GM18505 (cell line): ENCODE data around the gene SLC6A1.

ENCODE experiments used
- ATAC-seq: cut with Tn5 transposase; IDR thresholded peaks from one replicate; pipeline ENCODE4 v1.9.1; 2021; ENCODE audit not compliant: unreplicated experiment
- POLR2A ChIP-seq: IDR thresholded peaks from 4 replicates; pipeline ENCODE4 v1.6.1; 2011; ENCODE audit warnings: borderline replicate concordance; ENCODE audit not compliant: insufficient read depth, insufficient read length; ENCODE audit errors: extremely low read depth

The SLC6A1 gene

GRCh38 chr3:10993729-10994065 lies 1.1 kb downstream of the SLC6A1 start:
- ATAC-seq, result no peak
- TF ChIP-seq POLR2A, result no peak

- no peak for ATAC-seq
- TF ChIP-seq POLR2A, result no peak
Observed at GRCh38 chr3:10994306-10994705, 1.8 kb downstream of the SLC6A1 start.

- TF ChIP-seq POLR2A, result no peak
- ATAC-seq, result no peak
Observed at GRCh38 chr3:10995871-10996270, 3.3 kb downstream of the SLC6A1 start.

- TF ChIP-seq POLR2A, result no peak
- ATAC-seq, result no peak
Observed at GRCh38 chr3:10996345-10997013, 3.9 kb downstream of the SLC6A1 start.

- no peak for TF ChIP-seq POLR2A
- ATAC-seq, result no peak
Observed at GRCh38 chr3:10997196-10997595, 4.6 kb downstream of the SLC6A1 start.

- TF ChIP-seq POLR2A, result no peak
- no peak for ATAC-seq
Observed at GRCh38 chr3:10998542-10998941, 6.0 kb downstream of the SLC6A1 start.

GRCh38 chr3:10999221-11000107 lies 6.9 kb downstream of the SLC6A1 start:
- TF ChIP-seq POLR2A, result no peak

GRCh38 chr3:11000528-11000927 lies 8.0 kb downstream of the SLC6A1 start:
- TF ChIP-seq POLR2A, result no peak
- no peak for ATAC-seq

More at GRCh38 chr3:10999221-11000107, 6.9 kb downstream of the SLC6A1 start:
- no peak for ATAC-seq

- no peak for TF ChIP-seq POLR2A
Observed at GRCh38 chr3:11001020-11001657, 8.6 kb downstream of the SLC6A1 start.

GRCh38 chr3:11001658-11002021 lies 9.1 kb downstream of the SLC6A1 start:
- no peak for ATAC-seq
- TF ChIP-seq POLR2A, result no peak

More at GRCh38 chr3:11001020-11001657, 8.6 kb downstream of the SLC6A1 start:
- ATAC-seq, result no peak

GRCh38 chr3:11002371-11002807 lies 9.8 kb downstream of the SLC6A1 start:
- no peak for TF ChIP-seq POLR2A
- ATAC-seq, result no peak

GRCh38 chr3:11004563-11004962 lies 12.0 kb downstream of the SLC6A1 start:
- no peak for TF ChIP-seq POLR2A
- ATAC-seq, result no peak

- TF ChIP-seq POLR2A, result no peak
- no peak for ATAC-seq
Observed at GRCh38 chr3:11005686-11006256, 13.2 kb downstream of the SLC6A1 start.
